ENCODE data around the gene CD63. TPM values are rescaled to one million over a fixed set of nuclear protein-coding genes. Genes with fewer than 3 reads are reported as not detected.

The CD63 gene
- total and polyA plus RNA-seq, 2 of the 13 experiments (the other 11 are each of a cell fraction or from before 2014, with no cell fraction given): 234 to 277 TPM

DNA sequence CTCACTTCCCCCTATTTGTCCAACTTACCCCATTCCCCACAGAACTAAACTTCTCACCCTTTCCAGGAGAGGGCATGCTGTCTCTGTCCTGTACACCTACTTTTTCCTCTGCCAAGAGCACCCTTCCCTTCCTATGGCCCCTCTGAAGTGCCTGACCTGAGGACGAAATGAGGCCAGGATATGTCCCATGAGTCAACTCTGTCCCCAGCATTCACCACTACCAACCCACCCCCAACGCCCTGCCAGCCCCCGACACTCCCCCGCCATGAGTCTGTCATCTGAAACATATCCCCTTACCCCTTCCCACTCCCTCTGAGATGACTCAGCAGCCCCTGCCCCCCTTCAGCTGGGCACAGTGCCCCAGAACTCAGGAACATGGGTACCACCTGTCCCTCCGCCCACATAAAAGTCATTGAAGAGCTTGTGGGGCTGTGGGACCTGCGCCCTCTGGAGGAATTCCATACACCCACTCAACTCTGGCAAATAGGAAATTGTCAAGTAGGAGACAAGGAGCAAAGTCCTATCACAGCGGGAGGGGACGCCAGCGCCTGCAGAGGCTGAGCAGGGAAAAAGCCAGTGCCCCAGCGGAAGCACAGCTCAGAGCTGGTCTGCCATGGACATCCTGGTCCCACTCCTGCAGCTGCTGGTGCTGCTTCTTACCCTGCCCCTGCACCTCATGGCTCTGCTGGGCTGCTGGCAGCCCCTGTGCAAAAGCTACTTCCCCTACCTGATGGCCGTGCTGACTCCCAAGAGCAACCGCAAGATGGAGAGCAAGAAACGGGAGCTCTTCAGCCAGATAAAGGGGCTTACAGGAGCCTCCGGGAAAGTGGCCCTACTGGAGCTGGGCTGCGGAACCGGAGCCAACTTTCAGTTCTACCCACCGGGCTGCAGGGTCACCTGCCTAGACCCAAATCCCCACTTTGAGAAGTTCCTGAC, 47.4 kb downstream of the CD63 start (continued):
- no peak for TF ChIP-seq SMAD9 (CRISPR knock-in tag; IDR thresholded peaks at IDR 0.05)
- no peak for TF ChIP-seq SMARCE1 (IDR thresholded peaks at IDR 0.05; ENCODE audit: borderline replicate concordance)
- TF ChIP-seq SYNCRIP (IDR thresholded peaks at IDR 0.05; ENCODE audit: insufficient read depth, low read depth, low read length): no peak
- TF ChIP-seq SOX5 (CRISPR knock-in tag; IDR thresholded peaks at IDR 0.05; ENCODE audit: borderline replicate concordance): peak; percentile 42; the same call in 1 of the 2 replicates
- TF ChIP-seq ZMYM4 (CRISPR knock-in tag; IDR thresholded peaks at IDR 0.05): peak; percentile 67
- TF ChIP-seq PAWR (CRISPR knock-in tag; IDR thresholded peaks at IDR 0.05; ENCODE audit: borderline replicate concordance): no peak
- peak; percentile 54 for TF ChIP-seq ELF1 (CRISPR knock-in tag; IDR thresholded peaks at IDR 0.05)
- TF ChIP-seq, protein P1, sequence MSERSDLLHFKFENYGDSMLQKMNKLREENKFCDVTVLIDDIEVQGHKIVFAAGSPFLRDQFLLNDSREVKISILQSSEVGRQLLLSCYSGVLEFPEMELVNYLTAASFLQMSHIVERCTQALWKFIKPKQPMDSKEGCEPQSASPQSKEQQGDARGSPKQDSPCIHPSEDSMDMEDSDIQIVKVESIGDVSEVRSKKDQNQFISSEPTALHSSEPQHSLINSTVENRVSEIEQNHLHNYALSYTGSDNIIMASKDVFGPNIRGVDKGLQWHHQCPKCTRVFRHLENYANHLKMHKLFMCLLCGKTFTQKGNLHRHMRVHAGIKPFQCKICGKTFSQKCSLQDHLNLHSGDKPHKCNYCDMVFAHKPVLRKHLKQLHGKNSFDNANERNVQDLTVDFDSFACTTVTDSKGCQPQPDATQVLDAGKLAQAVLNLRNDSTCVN (CRISPR knock-in tag; IDR thresholded peaks at IDR 0.05; ENCODE audit: borderline replicate concordance): no peak
- TF ChIP-seq SIN3A (IDR thresholded peaks at IDR 0.05; ENCODE audit: borderline replicate concordance, low read depth, low read length): peak; percentile 72; the same call in 1 of the 2 replicates
- no peak for TF ChIP-seq SOX6 (IDR thresholded peaks at IDR 0.05)
- peak; percentile 71; the same call in 1 of the 2 replicates for TF ChIP-seq SOX6 (CRISPR knock-in tag; IDR thresholded peaks at IDR 0.05)
- no peak for TF ChIP-seq ZSCAN30 (CRISPR knock-in tag; IDR thresholded peaks at IDR 0.05)
- TF ChIP-seq, protein P2, sequence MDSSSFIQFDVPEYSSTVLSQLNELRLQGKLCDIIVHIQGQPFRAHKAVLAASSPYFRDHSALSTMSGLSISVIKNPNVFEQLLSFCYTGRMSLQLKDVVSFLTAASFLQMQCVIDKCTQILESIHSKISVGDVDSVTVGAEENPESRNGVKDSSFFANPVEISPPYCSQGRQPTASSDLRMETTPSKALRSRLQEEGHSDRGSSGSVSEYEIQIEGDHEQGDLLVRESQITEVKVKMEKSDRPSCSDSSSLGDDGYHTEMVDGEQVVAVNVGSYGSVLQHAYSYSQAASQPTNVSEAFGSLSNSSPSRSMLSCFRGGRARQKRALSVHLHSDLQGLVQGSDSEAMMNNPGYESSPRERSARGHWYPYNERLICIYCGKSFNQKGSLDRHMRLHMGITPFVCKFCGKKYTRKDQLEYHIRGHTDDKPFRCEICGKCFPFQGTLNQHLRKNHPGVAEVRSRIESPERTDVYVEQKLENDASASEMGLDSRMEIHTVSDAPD (CRISPR knock-in tag; IDR thresholded peaks at IDR 0.05): no peak
- peak; percentile 75 for TF ChIP-seq DR1 (CRISPR knock-in tag; IDR thresholded peaks at IDR 0.05)
- TF ChIP-seq, protein P3, sequence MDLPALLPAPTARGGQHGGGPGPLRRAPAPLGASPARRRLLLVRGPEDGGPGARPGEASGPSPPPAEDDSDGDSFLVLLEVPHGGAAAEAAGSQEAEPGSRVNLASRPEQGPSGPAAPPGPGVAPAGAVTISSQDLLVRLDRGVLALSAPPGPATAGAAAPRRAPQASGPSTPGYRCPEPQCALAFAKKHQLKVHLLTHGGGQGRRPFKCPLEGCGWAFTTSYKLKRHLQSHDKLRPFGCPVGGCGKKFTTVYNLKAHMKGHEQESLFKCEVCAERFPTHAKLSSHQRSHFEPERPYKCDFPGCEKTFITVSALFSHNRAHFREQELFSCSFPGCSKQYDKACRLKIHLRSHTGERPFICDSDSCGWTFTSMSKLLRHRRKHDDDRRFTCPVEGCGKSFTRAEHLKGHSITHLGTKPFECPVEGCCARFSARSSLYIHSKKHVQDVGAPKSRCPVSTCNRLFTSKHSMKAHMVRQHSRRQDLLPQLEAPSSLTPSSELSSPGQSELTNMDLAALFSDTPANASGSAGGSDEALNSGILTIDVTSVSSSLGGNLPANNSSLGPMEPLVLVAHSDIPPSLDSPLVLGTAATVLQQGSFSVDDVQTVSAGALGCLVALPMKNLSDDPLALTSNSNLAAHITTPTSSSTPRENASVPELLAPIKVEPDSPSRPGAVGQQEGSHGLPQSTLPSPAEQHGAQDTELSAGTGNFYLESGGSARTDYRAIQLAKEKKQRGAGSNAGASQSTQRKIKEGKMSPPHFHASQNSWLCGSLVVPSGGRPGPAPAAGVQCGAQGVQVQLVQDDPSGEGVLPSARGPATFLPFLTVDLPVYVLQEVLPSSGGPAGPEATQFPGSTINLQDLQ (CRISPR knock-in tag; IDR thresholded peaks at IDR 0.05): no peak
- no peak for TF ChIP-seq ZNF775 (CRISPR knock-in tag; IDR thresholded peaks at IDR 0.05; ENCODE audit: borderline replicate concordance)
- TF ChIP-seq, protein P4, sequence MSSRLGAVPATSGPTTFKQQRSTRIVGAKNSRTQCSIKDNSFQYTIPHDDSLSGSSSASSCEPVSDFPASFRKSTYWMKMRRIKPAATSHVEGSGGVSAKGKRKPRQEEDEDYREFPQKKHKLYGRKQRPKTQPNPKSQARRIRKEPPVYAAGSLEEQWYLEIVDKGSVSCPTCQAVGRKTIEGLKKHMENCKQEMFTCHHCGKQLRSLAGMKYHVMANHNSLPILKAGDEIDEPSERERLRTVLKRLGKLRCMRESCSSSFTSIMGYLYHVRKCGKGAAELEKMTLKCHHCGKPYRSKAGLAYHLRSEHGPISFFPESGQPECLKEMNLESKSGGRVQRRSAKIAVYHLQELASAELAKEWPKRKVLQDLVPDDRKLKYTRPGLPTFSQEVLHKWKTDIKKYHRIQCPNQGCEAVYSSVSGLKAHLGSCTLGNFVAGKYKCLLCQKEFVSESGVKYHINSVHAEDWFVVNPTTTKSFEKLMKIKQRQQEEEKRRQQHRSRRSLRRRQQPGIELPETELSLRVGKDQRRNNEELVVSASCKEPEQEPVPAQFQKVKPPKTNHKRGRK (CRISPR knock-in tag; IDR thresholded peaks at IDR 0.05): no peak
- TF ChIP-seq LCORL (IDR thresholded peaks at IDR 0.05): no peak
- peak; percentile 90 for TF ChIP-seq LCORL (CRISPR knock-in tag; IDR thresholded peaks at IDR 0.05)
- TF ChIP-seq, protein P5, sequence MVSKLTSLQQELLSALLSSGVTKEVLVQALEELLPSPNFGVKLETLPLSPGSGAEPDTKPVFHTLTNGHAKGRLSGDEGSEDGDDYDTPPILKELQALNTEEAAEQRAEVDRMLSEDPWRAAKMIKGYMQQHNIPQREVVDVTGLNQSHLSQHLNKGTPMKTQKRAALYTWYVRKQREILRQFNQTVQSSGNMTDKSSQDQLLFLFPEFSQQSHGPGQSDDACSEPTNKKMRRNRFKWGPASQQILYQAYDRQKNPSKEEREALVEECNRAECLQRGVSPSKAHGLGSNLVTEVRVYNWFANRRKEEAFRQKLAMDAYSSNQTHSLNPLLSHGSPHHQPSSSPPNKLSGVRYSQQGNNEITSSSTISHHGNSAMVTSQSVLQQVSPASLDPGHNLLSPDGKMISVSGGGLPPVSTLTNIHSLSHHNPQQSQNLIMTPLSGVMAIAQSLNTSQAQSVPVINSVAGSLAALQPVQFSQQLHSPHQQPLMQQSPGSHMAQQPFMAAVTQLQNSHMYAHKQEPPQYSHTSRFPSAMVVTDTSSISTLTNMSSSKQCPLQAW (CRISPR knock-in tag; IDR thresholded peaks at IDR 0.05): peak; percentile 30; the same call in 1 of the 2 replicates
- TF ChIP-seq HNF4A (CRISPR knock-in tag; IDR thresholded peaks at IDR 0.05): peak; percentile 96

Data from HepG2 (cell line).